Measurements from ENCODE around the gene SMYD5.
"Not testable (repeated sequence)": the region's sequence is repeated elsewhere in the genome, so short reads cannot be mapped to it uniquely, and the experiment has no call there.

The SMYD5 gene

GRCh38 chr2:73260338-73260984 lies 46.4 kb downstream of the SMYD5 start (continued):
- TF ChIP-seq ZNF518A (tag by site-specific recombination; conservative IDR thresholded peaks at IDR 0.05; ENCODE audit: low read depth) (no peak), ZSCAN30 (tag by site-specific recombination; IDR thresholded peaks at IDR 0.05) (no peak), ZIC2 (tag by site-specific recombination; IDR thresholded peaks at IDR 0.05) (peak; percentile 22; the same call in 1 of the 2 replicates), ZNF214 (tag by site-specific recombination; IDR thresholded peaks at IDR 0.05; ENCODE audit: borderline replicate concordance) (no peak), IKZF3 (tag by site-specific recombination; IDR thresholded peaks at IDR 0.05) (no peak), ZNF221 (tag by site-specific recombination; IDR thresholded peaks at IDR 0.05; ENCODE audit: borderline replicate concordance) (no peak), HOXA7 (CRISPR knock-in tag; IDR thresholded peaks at IDR 0.05; ENCODE audit: borderline replicate concordance) (no peak), WT1 (tag by site-specific recombination; IDR thresholded peaks at IDR 0.05) (no peak), ZNF404 (tag by site-specific recombination; IDR thresholded peaks at IDR 0.05) (no peak), CTCF (tag by site-specific recombination; IDR thresholded peaks at IDR 0.05) (peak; percentile 71), ZNF354C (tag by site-specific recombination; IDR thresholded peaks at IDR 0.05; ENCODE audit: borderline replicate concordance, low read depth) (no peak), ZNF747 (tag by site-specific recombination; IDR thresholded peaks at IDR 0.05) (no peak)

- no peak overlapping the region for H3K27ac ChIP-seq (ENCODE audit: extremely low read depth, low read depth, low read length)
- H3K4me3 ChIP-seq (ENCODE audit: low read depth, low read length), result no peak overlapping the region
- no peaks in the 10 kb centered on the region for H3K4me1 ChIP-seq (ENCODE audit: control insufficient read depth, insufficient read depth, low read length)
- ChIA-PET CTCF (interaction anchor here (0.7 to 1.8 kb wide), 2 partner anchors 27 to 203 kb away, joined by 3 to 4 read pairs; no protein-coding TSS in a partner anchor), POLR2A (interaction anchor here (0.7 kb wide), 1 partner anchor 888 kb away, joined by 3 read pairs; no protein-coding TSS in a partner anchor)
- H3K36me3 ChIP-seq (ENCODE audit: control insufficient read depth in 2 of 2, insufficient read depth in 1 of 2, low read length in 2 of 2), result peaks cover 0 to 44% of the 10 kb centered on the region in 2 experiments; a peak in 2 of 3 replicates
- TF ChIP-seq ZSCAN23 (tag by site-specific recombination; IDR thresholded peaks at IDR 0.05) (no peak), ZNF2 (tag by site-specific recombination; IDR thresholded peaks at IDR 0.05) (no peak)
- H3K9me3 ChIP-seq (ENCODE audit: control insufficient read depth, insufficient read depth, low read depth, low read length), result no peaks in the 10 kb centered on the region
Observed at GRCh38 chr2:73262108-73262651, 48.1 kb downstream of the SMYD5 start.

GRCh38 chr2:73262691-73263429 lies 48.8 kb downstream of the SMYD5 start:
- H3K36me3 ChIP-seq (ENCODE audit: control insufficient read depth in 2 of 2, insufficient read depth in 1 of 2, low read length in 2 of 2), result peaks cover 0 to 48% of the 10 kb centered on the region in 2 experiments; a peak in 2 of 3 replicates
- H3K4me3 ChIP-seq (ENCODE audit: low read depth, low read length); H3K9me3 ChIP-seq (ENCODE audit: control insufficient read depth, insufficient read depth, low read depth, low read length); H3K27ac ChIP-seq (ENCODE audit: extremely low read depth, low read depth, low read length); H3K4me1 ChIP-seq (ENCODE audit: control insufficient read depth, insufficient read depth, low read length): not testable (repeated sequence)
- POLR2A ChIA-PET, result interaction anchor here (0.7 to 0.8 kb wide), 2 partner anchors 9 to 888 kb away, joined by 3 read pairs; no protein-coding TSS in a partner anchor
- CTCF ChIA-PET, result interaction anchor here (1.8 kb wide), 1 partner anchor 26 kb away, joined by 4 read pairs; no protein-coding TSS in a partner anchor
